Nephron (organoid): Measurements from ENCODE around the gene CSNK2B.

Experiments
- H3K27ac Mint-ChIP-seq, 3 experiments: 2 replicates each; pipeline ENCODE4 v1.8.0; 2020; ENCODE audit warnings: mixed read lengths in 3 of 3, mild to moderate bottlenecking in 2 of 3, moderate library complexity in 1 of 3
- H3K27me3 Mint-ChIP-seq: 2 replicates; pipeline ENCODE4 v1.8.0; 2021; ENCODE audit warnings: low read depth, mild to moderate bottlenecking, moderate library complexity, mixed read lengths
- H3K36me3 Mint-ChIP-seq: 2 replicates; pipeline ENCODE4 v1.8.0; 2020; ENCODE audit warnings: low read depth, mixed read lengths
- H3K4me1 Mint-ChIP-seq: 2 replicates; pipeline ENCODE4 v1.8.0; 2020; ENCODE audit warnings: mixed read lengths
- H3K4me3 Mint-ChIP-seq, 3 experiments: 2 replicates each; pipeline ENCODE4 v1.8.0; 2020; ENCODE audit warnings: mild to moderate bottlenecking in 3 of 3, mixed read lengths in 3 of 3, moderate library complexity in 2 of 3
- H3K9me3 Mint-ChIP-seq: 2 replicates; pipeline ENCODE4 v1.8.0; 2020; ENCODE audit warnings: mixed read lengths
- CTCF ChIP-seq, 3 experiments: fragments of 200-600 bp; sonication (generic); IDR thresholded peaks; one replicate each; pipeline ENCODE4 v1.5.0; 2021; ENCODE audit warnings: antibody characterized with exemption in 3 of 3; ENCODE audit not compliant: unreplicated experiment in 3 of 3

Gene CSNK2B

GRCh38 chr6:31681135-31681671 lies 15.3 kb downstream of the CSNK2B start:
- Mint-ChIP-seq H3K27me3 (no peaks in the 10 kb centered on the region), H3K36me3 (peaks cover 13% of the 10 kb centered on the region), H3K27ac (peak overlapping the region; percentile 65 to 75 (median 73)), H3K4me3 (peak overlapping the region; percentile 82 to 83 (median 83)), H3K9me3 (no peaks in the 10 kb centered on the region), H3K4me1 (peaks cover 26% of the 10 kb centered on the region)
- no peak for TF ChIP-seq CTCF (IDR thresholded peaks at IDR 0.05; ENCODE audit: unreplicated experiment in 3 of 3)

GRCh38 chr6:31683591-31683990 lies 17.7 kb downstream of the CSNK2B start:
- TF ChIP-seq CTCF (IDR thresholded peaks at IDR 0.05; ENCODE audit: unreplicated experiment in 3 of 3): no peak
- Mint-ChIP-seq H3K27me3 (no peaks in the 10 kb centered on the region), H3K4me1 (peaks cover 33% of the 10 kb centered on the region), H3K27ac (peak overlapping the region; percentile 31 to 69 (median 48)), H3K36me3 (peaks cover 31% of the 10 kb centered on the region), H3K4me3 (peak overlapping the region; percentile 79 to 83 (median 80)), H3K9me3 (no peaks in the 10 kb centered on the region)

DNA sequence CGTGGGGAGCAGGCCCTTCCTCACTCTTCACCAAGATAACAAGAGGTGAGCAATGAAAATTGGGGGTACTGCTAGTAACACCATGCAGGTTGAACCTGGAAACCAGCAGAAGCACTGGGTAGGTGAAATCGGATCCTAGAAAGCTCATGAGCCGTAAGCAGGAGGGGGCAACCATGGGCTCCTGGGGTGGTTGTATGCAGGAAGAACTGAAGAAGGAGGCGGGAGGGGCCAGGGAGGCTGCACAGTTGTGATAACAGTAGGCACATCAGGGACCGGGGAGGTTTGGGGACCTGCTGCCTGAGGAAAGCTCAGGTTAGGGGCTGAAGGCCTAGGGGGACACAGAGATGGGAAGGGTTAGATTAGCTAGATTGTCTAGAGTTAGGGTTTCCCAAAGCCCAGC lies 20.6 kb downstream of the CSNK2B start:
- no peak for TF ChIP-seq CTCF (IDR thresholded peaks at IDR 0.05; ENCODE audit: unreplicated experiment in 3 of 3)
- no peak overlapping the region for H3K4me3 Mint-ChIP-seq
- no peak overlapping the region for H3K27ac Mint-ChIP-seq
- peaks cover 46% of the 10 kb centered on the region for H3K36me3 Mint-ChIP-seq
- H3K27me3 Mint-ChIP-seq: no peaks in the 10 kb centered on the region
- H3K4me1 Mint-ChIP-seq: peaks cover 21% of the 10 kb centered on the region
- H3K9me3 Mint-ChIP-seq: no peaks in the 10 kb centered on the region

DNA sequence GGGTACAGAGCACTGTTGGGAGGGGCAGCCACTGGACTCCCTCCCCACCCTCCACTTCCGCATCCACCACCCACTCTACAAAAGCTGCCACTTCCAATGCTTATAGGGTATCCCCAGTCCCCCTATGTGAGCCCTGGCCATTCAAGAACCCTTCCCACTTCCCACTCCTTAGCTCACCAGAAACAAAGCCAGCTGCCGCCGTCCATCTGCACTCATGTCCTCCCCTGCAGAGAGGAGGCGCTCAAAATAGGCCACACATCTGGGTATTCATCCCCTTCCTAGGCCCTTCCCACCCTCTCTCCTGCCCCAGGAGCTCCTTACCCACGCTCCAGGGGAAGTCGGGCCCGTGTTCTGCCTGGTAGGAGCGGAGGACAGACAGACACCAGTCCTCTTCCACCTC lies 21.4 kb downstream of the CSNK2B start:
- Mint-ChIP-seq H3K4me1 (peaks cover 18% of the 10 kb centered on the region), H3K36me3 (peaks cover 52% of the 10 kb centered on the region), H3K27ac (peak overlapping the region in 1 of 3 experiments; percentile 37), H3K27me3 (no peaks in the 10 kb centered on the region), H3K4me3 (no peak overlapping the region), H3K9me3 (no peaks in the 10 kb centered on the region)
- no peak for TF ChIP-seq CTCF (IDR thresholded peaks at IDR 0.05; ENCODE audit: unreplicated experiment in 3 of 3)

DNA sequence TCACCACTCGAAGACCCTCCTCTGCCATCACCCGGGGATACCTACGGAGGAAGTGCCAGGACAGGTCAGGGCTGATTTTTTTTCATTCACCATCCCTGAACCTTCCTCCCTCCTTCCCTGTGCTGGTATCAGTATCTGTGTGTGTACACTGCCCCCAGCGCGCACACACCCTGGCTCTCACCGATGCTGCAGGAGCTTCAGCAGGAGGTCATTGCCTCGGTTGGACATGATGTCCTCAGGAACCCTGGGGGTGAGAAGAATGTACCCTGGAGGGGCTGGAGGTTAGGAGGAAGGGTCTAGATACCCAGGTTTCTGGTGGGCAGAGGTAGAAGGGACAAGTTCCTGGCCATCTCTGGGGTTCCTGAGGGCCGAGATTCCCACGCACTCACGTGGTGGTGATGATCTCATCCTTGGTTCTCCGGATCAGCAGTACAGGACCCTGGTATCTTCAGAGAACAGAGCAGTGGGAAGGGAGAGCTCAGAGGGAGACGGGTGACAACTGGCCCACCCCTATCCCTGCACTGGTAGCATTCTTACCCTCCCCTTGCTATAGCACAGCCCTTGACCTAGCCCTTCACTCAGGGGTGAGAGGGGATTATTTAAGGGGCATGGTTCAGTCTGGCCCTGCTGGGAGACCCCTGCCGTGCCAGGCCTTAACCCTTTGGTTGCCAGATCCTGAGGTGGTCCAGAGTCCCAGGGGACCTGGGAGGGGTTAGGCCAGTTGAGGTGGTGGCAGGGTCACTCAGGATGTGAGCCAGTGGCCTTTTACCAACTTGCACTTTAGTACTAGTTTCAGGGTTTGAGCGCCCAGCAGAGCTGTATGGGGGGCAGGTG lies 22.2 kb downstream of the CSNK2B start:
- Mint-ChIP-seq H3K9me3 (no peaks in the 10 kb centered on the region), H3K4me3 (no peak overlapping the region), H3K27ac (no peak overlapping the region), H3K27me3 (no peaks in the 10 kb centered on the region), H3K36me3 (peaks cover 59% of the 10 kb centered on the region), H3K4me1 (peaks cover 17% of the 10 kb centered on the region)
- no peak for TF ChIP-seq CTCF (IDR thresholded peaks at IDR 0.05; ENCODE audit: unreplicated experiment in 3 of 3)
